Smooth muscle cell (in vitro differentiated cells): ENCODE data around the gene UQCRC2. TPM values are rescaled to one million over a fixed set of nuclear protein-coding genes. Genes with fewer than 3 reads are reported as not detected.

Experiments
- DNase-seq: peaks from one replicate; lab custom pipeline; 2025; ENCODE audit not compliant: unreplicated experiment; lab: John Stamatoyannopoulos, UW
- H2AFZ ChIP-seq: fragments of 200-600 bp; sonication (generic); 2 replicates; pipeline ENCODE4 v1.6.0; 2016; ENCODE audit warnings: antibody characterized with exemption, low read depth, mild to moderate bottlenecking
- H3F3A ChIP-seq: fragments of 200-600 bp; sonication (generic); 2 replicates; pipeline ENCODE4 v1.6.0; 2017; ENCODE audit warnings: antibody characterized with exemption, low read depth
- H3K27ac ChIP-seq: fragments of 200-600 bp; sonication (generic); 2 replicates; pipeline ENCODE4 v1.5.1; 2016; ENCODE audit warnings: low read depth, mild to moderate bottlenecking
- H3K27me3 ChIP-seq: fragments of 200-600 bp; sonication (generic); 2 replicates; pipeline ENCODE4 v1.6.1; 2016; ENCODE audit warnings: low read depth, mild to moderate bottlenecking
- H3K36me3 ChIP-seq: fragments of 200-600 bp; sonication (generic); 2 replicates; pipeline ENCODE4 v1.5.1; 2016; ENCODE audit warnings: low read depth
- H3K4me1 ChIP-seq: fragments of 200-600 bp; sonication (generic); 2 replicates; pipeline ENCODE4 v1.5.1; 2016; ENCODE audit warnings: low read depth
- H3K4me2 ChIP-seq: fragments of 200-600 bp; sonication (generic); 2 replicates; pipeline ENCODE4 v1.6.0; 2016; ENCODE audit warnings: mild to moderate bottlenecking
- H3K4me3 ChIP-seq: fragments of 200-600 bp; sonication (generic); 2 replicates; pipeline ENCODE4 v1.5.1; 2016; ENCODE audit warnings: mild to moderate bottlenecking
- H3K79me2 ChIP-seq: fragments of 200-600 bp; sonication (generic); 2 replicates; pipeline ENCODE4 v1.6.0; 2016; ENCODE audit warnings: low read depth, mild to moderate bottlenecking
- H3K9ac ChIP-seq: fragments of 200-600 bp; sonication (generic); 2 replicates; pipeline ENCODE4 v1.6.0; 2016; ENCODE audit warnings: low read depth
- H3K9me3 ChIP-seq: fragments of 200-600 bp; sonication (generic); replicated peaks from 2 replicates; pipeline ENCODE4 v1.5.1; 2016; ENCODE audit warnings: low read depth
- H4K20me1 ChIP-seq: fragments of 200-600 bp; sonication (generic); 2 replicates; pipeline ENCODE4 v1.6.0; 2016; ENCODE audit warnings: low read depth
- CTCF ChIP-seq: fragments of 200-600 bp; sonication (generic); IDR thresholded peaks from 2 replicates; pipeline ENCODE4 v1.5.1; 2017; ENCODE audit warnings: borderline replicate concordance, mild to moderate bottlenecking, antibody characterized with exemption; ENCODE audit not compliant: insufficient read depth, poor library complexity, severe bottlenecking
- WGBS: methylation state at CpG from one replicate; pipeline ENCODE4 v1.1.7; 2016; ENCODE audit warnings: low lambda C conversion rate; 5-methylcytosine and 5-hydroxymethylcytosine counted together
- polyA plus RNA-seq: library from polyadenylated mRNA; unstranded; fragments of >200 nt; fragmentation: Nextera tagmentation; extraction: Ambion mirVana; gene quantifications from 2 replicates; pipeline ENCODE4 v1.2.1, GENCODE V29; 2016
- total RNA-seq: library from RNA; depleted of rRNA; stranded (reverse); fragments of >200 nt; gene quantifications from 2 replicates; pipeline ENCODE4 v1.2.3, GENCODE V29; 2014

Gene UQCRC2
- total and polyA plus RNA-seq, 2 experiments from 2014 or later: 103 to 115 TPM

GRCh38 chr16:21990381-21990944 lies 37.3 kb downstream of the UQCRC2 start:
- Histone ChIP-seq H3K27me3 (no peaks in the 10 kb centered on the region), H3K36me3 (no peaks in the 10 kb centered on the region), H3K4me3 (no peak overlapping the region), H2AFZ (no peak overlapping the region), H3K79me2 (no peaks in the 10 kb centered on the region), H4K20me1 (no peaks in the 10 kb centered on the region), H3K27ac (no peak overlapping the region), H3F3A (peaks cover 8% of the 10 kb centered on the region), H3K9ac (no peak overlapping the region), H3K4me1 (no peaks in the 10 kb centered on the region), H3K4me2 (no peak overlapping the region), H3K9me3 (no peaks in the 10 kb centered on the region)
- 78% methylated on average over 3 of the region's 3 CpGs for WGBS
- no peak for TF ChIP-seq CTCF
- no peak for DNase-seq

- Histone ChIP-seq H2AFZ (no peak overlapping the region), H3K9ac (no peak overlapping the region), H3K4me3 (no peak overlapping the region), H3K79me2 (no peaks in the 10 kb centered on the region), H4K20me1 (no peaks in the 10 kb centered on the region), H3K4me1 (no peaks in the 10 kb centered on the region), H3K9me3 (no peaks in the 10 kb centered on the region), H3K27me3 (no peaks in the 10 kb centered on the region), H3K27ac (no peak overlapping the region), H3F3A (no peaks in the 10 kb centered on the region), H3K4me2 (no peak overlapping the region), H3K36me3 (no peaks in the 10 kb centered on the region)
- TF ChIP-seq CTCF: no peak
- no peak for DNase-seq
- WGBS: 80% methylated on average over 6 of the region's 6 CpGs
Measured at GRCh38 chr16:21991621-21992020, 38.5 kb downstream of the UQCRC2 start.

- Histone ChIP-seq H3K36me3 (no peaks in the 10 kb centered on the region), H3F3A (no peaks in the 10 kb centered on the region), H3K4me3 (no peak overlapping the region), H3K4me1 (no peaks in the 10 kb centered on the region), H3K79me2 (no peaks in the 10 kb centered on the region), H3K9me3 (no peaks in the 10 kb centered on the region), H3K27me3 (no peaks in the 10 kb centered on the region), H3K9ac (no peak overlapping the region), H3K27ac (no peak overlapping the region), H2AFZ (no peak overlapping the region), H4K20me1 (no peaks in the 10 kb centered on the region), H3K4me2 (no peak overlapping the region)
- WGBS: 82% methylated on average over 13 of the region's 13 CpGs
- DNase-seq: no peak
- TF ChIP-seq CTCF: no peak
Measured at GRCh38 chr16:21994856-21995465, 41.8 kb downstream of the UQCRC2 start.
